ENCODE data around the gene TXNDC2. TPM values are rescaled to one million over a fixed set of nuclear protein-coding genes. Genes with fewer than 3 reads are reported as not detected.
"Not testable (repeated sequence)": the region's sequence is repeated elsewhere in the genome, so short reads cannot be mapped to it uniquely, and the experiment has no call there.

The TXNDC2 gene
- total and polyA plus RNA-seq, 9 of the 15 experiments (the other 6 are each of a cell fraction or from before 2014, with no cell fraction given), result 1.2 to 4.9 (median 2.3) TPM

DNA sequence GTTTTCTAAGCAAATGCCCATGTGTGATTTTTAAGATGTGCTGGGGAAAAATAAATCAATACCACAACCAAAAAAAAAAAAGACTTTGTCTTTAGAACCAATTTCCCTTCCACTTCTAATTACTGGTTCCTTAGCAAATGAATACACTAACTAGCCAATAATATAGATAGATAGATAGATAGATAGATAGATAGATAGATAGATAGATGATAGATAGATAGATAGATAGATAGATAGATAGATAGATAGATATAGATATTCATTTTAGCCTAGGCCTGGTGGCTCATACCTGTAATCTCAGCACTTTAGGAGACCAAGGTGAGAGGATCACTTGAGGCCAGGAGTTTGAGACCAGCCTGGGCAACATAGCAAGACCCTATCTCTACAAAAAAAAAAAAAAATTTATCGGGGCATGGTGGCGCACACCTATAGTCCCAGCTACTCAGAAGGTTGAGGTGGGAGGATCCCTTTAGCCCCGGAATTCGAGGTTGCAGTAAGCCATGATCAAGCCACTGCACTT, 28.2 kb upstream of the TXNDC2 start:
- ChIA-PET POLR2A (interaction anchor here (1.0 to 1.8 kb wide), 8 partner anchors 8 to 83 kb away, joined by 3 to 11 read pairs (median 4); no protein-coding TSS in a partner anchor), CTCF (ENCODE audit: low intra/inter-chr PET ratio) (interaction anchor here (0.5 kb wide), 1 partner anchor 243 kb away, joined by 3 read pairs; the partner anchor contains the start of gene PPP4R1)
- H3K4me3 ChIP-seq; H3K9me1 ChIP-seq (ENCODE audit: control insufficient read depth, insufficient read depth, low read length); H3K9me3 ChIP-seq (replicated peaks; ENCODE audit: control insufficient read depth, insufficient read depth, low read depth, low read length); H3K9ac ChIP-seq (ENCODE audit: insufficient read depth in 1 of 2, low read depth in 2 of 2, low read length in 2 of 2); H3K27me3 ChIP-seq (ENCODE audit: control insufficient read depth in 2 of 2, insufficient read depth in 2 of 2, low read length in 2 of 2); intact Hi-C loops (cut with micrococcal nuclease); H4K20me1 ChIP-seq (replicated peaks; ENCODE audit: control insufficient read depth, insufficient read depth, low read length); FAIRE-seq; BruUV-seq (replicated peaks); DNase-seq (ENCODE audit: extremely low read depth in 1 of 4, low spot score in 3 of 4); in situ Hi-C loops (cut with MboI); H3K4me2 ChIP-seq (ENCODE audit: insufficient read depth, low read length); H3K79me2 ChIP-seq (ENCODE audit: control insufficient read depth, insufficient read depth, low read length); ATAC-seq; H3K27ac ChIP-seq (ENCODE audit: extremely low read depth, low read depth, low read length); H2AFZ ChIP-seq (ENCODE audit: low read depth, low read length): not testable (repeated sequence)
- H3K4me1 ChIP-seq (replicated peaks in 1 of 2; ENCODE audit: control insufficient read depth in 2 of 2, insufficient read depth in 2 of 2, low read length in 2 of 2), result peaks cover 3 to 16% of the 10 kb centered on the region in 2 experiments; a peak in 4 of 5 replicates
- H3K36me3 ChIP-seq (ENCODE audit: control insufficient read depth, insufficient read depth, low read length), result peaks cover 21% of the 10 kb centered on the region; the same call in 2 of the 3 replicates
- TF ChIP-seq RBM25 (IDR thresholded peaks at IDR 0.05; ENCODE audit: low read depth, low read length, severe bottlenecking) (peak; percentile 43), MCM7 (IDR thresholded peaks at IDR 0.05) (0 out of 4 replicates have a peak, but pooled peaks of 1 of the 2 experiments have one; percentile 67), GATAD2B (IDR thresholded peaks at IDR 0.05; ENCODE audit: borderline replicate concordance) (peak; percentile 96), ZNF121 (CRISPR knock-in tag; conservative IDR thresholded peaks at IDR 0.05) (peak; percentile 94), GATA2 (CRISPR knock-in tag; IDR thresholded peaks at IDR 0.05) (0 out of 2 replicates have a peak, but pooled peaks have one; percentile 54), KDM1A (IDR thresholded peaks at IDR 0.05) (0 out of 4 replicates have a peak, but pooled peaks of 1 of the 2 experiments have one; percentile 9), MTA1 (IDR thresholded peaks at IDR 0.05; ENCODE audit: borderline replicate concordance) (peak; percentile 69; the same call in 1 of the 2 replicates), DACH1 (IDR thresholded peaks at IDR 0.05; ENCODE audit: partially characterized antibody) (peak; percentile 100), ZFPM2 (CRISPR knock-in tag; IDR thresholded peaks at IDR 0.05) (0 out of 2 replicates have a peak, but pooled peaks have one; percentile 44), BCOR (IDR thresholded peaks at IDR 0.05) (peak; percentile 74)
- TF ChIP-seq, protein P1, sequence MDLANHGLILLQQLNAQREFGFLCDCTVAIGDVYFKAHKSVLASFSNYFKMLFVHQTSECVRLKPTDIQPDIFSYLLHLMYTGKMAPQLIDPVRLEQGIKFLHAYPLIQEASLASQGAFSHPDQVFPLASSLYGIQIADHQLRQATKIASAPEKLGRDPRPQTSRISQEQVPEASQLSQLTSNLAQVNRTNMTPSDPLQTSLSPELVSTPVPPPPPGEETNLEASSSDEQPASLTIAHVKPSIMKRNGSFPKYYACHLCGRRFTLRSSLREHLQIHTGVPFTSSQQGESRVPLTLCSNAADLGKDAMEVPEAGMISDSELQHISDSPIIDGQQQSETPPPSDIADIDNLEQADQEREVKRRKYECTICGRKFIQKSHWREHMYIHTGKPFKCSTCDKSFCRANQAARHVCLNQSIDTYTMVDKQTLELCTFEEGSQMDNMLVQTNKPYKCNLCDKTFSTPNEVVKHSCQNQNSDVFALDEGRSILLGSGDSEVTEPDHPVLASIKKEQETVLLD (IDR thresholded peaks at IDR 0.05), result peak; percentile 88
- WGBS (ENCODE audit: insufficient coverage, low coverage, missing lambda C conversion rate), result 67% methylated on average over 4 of the region's 4 CpGs

All from K562 (cell line).